WTC11 (cell line): ENCODE results near the gene NRF1. TPM values are rescaled to one million over a fixed set of nuclear protein-coding genes. Genes with fewer than 3 reads are reported as not detected.

Experiments used
- ATAC-seq: fragments of 200-7000 bp; cut with Tn5 transposase; 2 replicates; pipeline ENCODE4 v1.10.0; 2021; ENCODE audit warnings: mild to moderate bottlenecking, moderate library complexity
- CTCF ChIA-PET: fragments of 300-600 bp; sonication (Branson Sonifier 250); formaldehyde crosslinking; loops from one replicate; lab custom pipeline; 2021; ENCODE audit warnings: antibody characterized with exemption; lab: Charles Lee
- POLR2A ChIA-PET: fragments of 350-600 bp; sonication (Branson Sonifier 250); formaldehyde crosslinking; loops from one replicate; lab custom pipeline; 2021; ENCODE audit warnings: antibody characterized with exemption; lab: Charles Lee
- DNase-seq: peaks from one replicate; pipeline ENCODE4 v3.0.0; 2021; ENCODE audit warnings: low spot score
- H3K27ac Mint-ChIP-seq: 2 replicates; pipeline ENCODE4 v1.8.0; 2021; ENCODE audit warnings: mixed read lengths
- H3K27me3 Mint-ChIP-seq: 2 replicates; pipeline ENCODE4 v1.8.0; 2021; ENCODE audit warnings: low read depth, mild to moderate bottlenecking, moderate library complexity, mixed read lengths
- H3K36me3 Mint-ChIP-seq: 2 replicates; pipeline ENCODE4 v1.8.0; 2021; ENCODE audit warnings: mixed read lengths
- H3K4me1 Mint-ChIP-seq: 2 replicates; pipeline ENCODE4 v1.8.0; 2022; ENCODE audit warnings: mixed read lengths
- H3K4me3 Mint-ChIP-seq: 2 replicates; pipeline ENCODE4 v1.8.0; 2021; ENCODE audit warnings: mild to moderate bottlenecking, moderate library complexity, mixed read lengths
- H3K9me3 Mint-ChIP-seq: 2 replicates; pipeline ENCODE4 v1.8.0; 2021; ENCODE audit warnings: mixed read lengths
- ATF6 ChIP-seq: sonication (generic); formaldehyde crosslinking; IDR thresholded peaks from 2 replicates; pipeline ENCODE4 v1.8.1; 2023; ENCODE audit warnings: mild to moderate bottlenecking, missing genetic modification reagents
- E2F1 ChIP-seq: sonication (generic); formaldehyde crosslinking; IDR thresholded peaks from 2 replicates; pipeline ENCODE4 v1.8.0; 2022; ENCODE audit warnings: mild to moderate bottlenecking, missing genetic modification reagents
- E2F5 ChIP-seq: sonication (generic); formaldehyde crosslinking; IDR thresholded peaks from 2 replicates; pipeline ENCODE4 v1.8.1; 2022; ENCODE audit warnings: mild to moderate bottlenecking, moderate library complexity, missing genetic modification reagents
- ELF4 ChIP-seq: sonication (generic); formaldehyde crosslinking; IDR thresholded peaks from 2 replicates; pipeline ENCODE4 v1.8.1; 2022; ENCODE audit warnings: low read depth, mild to moderate bottlenecking, moderate library complexity, missing genetic modification reagents
- FOXK1 ChIP-seq: sonication (generic); formaldehyde crosslinking; IDR thresholded peaks from 2 replicates; pipeline ENCODE4 v1.8.0; 2022; ENCODE audit warnings: mild to moderate bottlenecking, moderate library complexity, missing genetic modification reagents
- FOXP1 ChIP-seq: sonication (generic); formaldehyde crosslinking; IDR thresholded peaks from 2 replicates; pipeline ENCODE4 v1.8.0; 2022; ENCODE audit warnings: missing genetic modification reagents, mild to moderate bottlenecking, moderate library complexity, borderline replicate concordance
- IRF1 ChIP-seq: sonication (generic); formaldehyde crosslinking; IDR thresholded peaks from 2 replicates; pipeline ENCODE4 v1.8.0; 2023; ENCODE audit warnings: missing genetic modification reagents
- IRF2 ChIP-seq: sonication (generic); formaldehyde crosslinking; IDR thresholded peaks from 2 replicates; pipeline ENCODE4 v1.8.0; 2022; ENCODE audit warnings: low read depth, missing genetic modification reagents, borderline replicate concordance
- NFE2L1 ChIP-seq: sonication (generic); formaldehyde crosslinking; IDR thresholded peaks from 2 replicates; pipeline ENCODE4 v1.8.1; 2023; ENCODE audit warnings: missing genetic modification reagents
- RELA ChIP-seq: sonication (generic); formaldehyde crosslinking; IDR thresholded peaks from 2 replicates; pipeline ENCODE4 v1.8.1; 2022; ENCODE audit warnings: missing genetic modification reagents, mild to moderate bottlenecking, borderline replicate concordance
- STAT6 ChIP-seq: sonication (generic); formaldehyde crosslinking; conservative IDR thresholded peaks from 2 replicates; pipeline ENCODE4 v1.8.1; 2023; ENCODE audit warnings: mild to moderate bottlenecking, low read depth, missing genetic modification reagents, moderate library complexity
- USF2 ChIP-seq: sonication (generic); formaldehyde crosslinking; IDR thresholded peaks from 2 replicates; pipeline ENCODE4 v1.8.1; 2023; ENCODE audit warnings: mild to moderate bottlenecking, missing genetic modification reagents, moderate library complexity
- ZNF121 ChIP-seq: sonication (generic); formaldehyde crosslinking; IDR thresholded peaks from 2 replicates; pipeline ENCODE4 v1.8.0; 2023; ENCODE audit warnings: missing genetic modification reagents
- ZNF263 ChIP-seq: sonication (generic); formaldehyde crosslinking; IDR thresholded peaks from 2 replicates; pipeline ENCODE4 v1.8.1; 2022; ENCODE audit warnings: low read depth, mild to moderate bottlenecking, moderate library complexity, missing genetic modification reagents
- ZNF281 ChIP-seq: sonication (generic); formaldehyde crosslinking; IDR thresholded peaks from 2 replicates; pipeline ENCODE4 v1.8.0; 2023; ENCODE audit warnings: mild to moderate bottlenecking, missing genetic modification reagents
- total RNA-seq: library from RNA; stranded (reverse); gene quantifications from 3 replicates; pipeline ENCODE4 v1.2.3, GENCODE V29; 2021
- TF ChIP-seq, protein P1 (sequence below): fragments of 250-450 bp; sonication (Bioruptor Pico); IDR thresholded peaks from 2 replicates; pipeline ENCODE4 v1.9.0; 2021; ENCODE audit warnings: mild to moderate bottlenecking
- TF ChIP-seq, protein P2 (sequence below): sonication (generic); formaldehyde crosslinking; IDR thresholded peaks from 2 replicates; pipeline ENCODE4 v1.8.0; 2023; ENCODE audit warnings: missing genetic modification reagents, mild to moderate bottlenecking, borderline replicate concordance

The NRF1 gene
- total RNA-seq, 1 experiment from 2014 or later: 16.4 TPM

GRCh38 chr7:129764247-129765084 is 152.9 kb downstream of the NRF1 start:
- ChIA-PET POLR2A (no interaction called here), CTCF (no interaction called here)
- Mint-ChIP-seq H3K9me3 (no peaks in the 10 kb centered on the region), H3K27ac (no peak overlapping the region), H3K27me3 (no peaks in the 10 kb centered on the region), H3K4me1 (peaks cover 10% of the 10 kb centered on the region), H3K4me3 (no peak overlapping the region), H3K36me3 (peaks cover 36% of the 10 kb centered on the region)
- DNase-seq (no peak), ATAC-seq (no peak)
- no peak for TF ChIP-seq FOXP1
- no peak for TF ChIP-seq ELF4
- no peak for TF ChIP-seq NFE2L1 (CRISPR knock-in tag)
- no peak for TF ChIP-seq IRF1 (CRISPR knock-in tag)
- TF ChIP-seq IRF2: no peak
- TF ChIP-seq, protein P1, sequence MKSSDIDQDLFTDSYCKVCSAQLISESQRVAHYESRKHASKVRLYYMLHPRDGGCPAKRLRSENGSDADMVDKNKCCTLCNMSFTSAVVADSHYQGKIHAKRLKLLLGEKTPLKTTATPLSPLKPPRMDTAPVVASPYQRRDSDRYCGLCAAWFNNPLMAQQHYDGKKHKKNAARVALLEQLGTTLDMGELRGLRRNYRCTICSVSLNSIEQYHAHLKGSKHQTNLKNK (CRISPR knock-in tag): no peak
- TF ChIP-seq E2F5: no peak
- TF ChIP-seq ATF6 (CRISPR knock-in tag): no peak
- no peak for TF ChIP-seq FOXK1
- no peak for TF ChIP-seq USF2
- no peak for TF ChIP-seq STAT6 (CRISPR knock-in tag)
- TF ChIP-seq ZNF263 (CRISPR knock-in tag): no peak
- TF ChIP-seq RELA (CRISPR knock-in tag): no peak
- no peak for TF ChIP-seq E2F1
- no peak for TF ChIP-seq ZNF121 (CRISPR knock-in tag)
- TF ChIP-seq, protein P2, sequence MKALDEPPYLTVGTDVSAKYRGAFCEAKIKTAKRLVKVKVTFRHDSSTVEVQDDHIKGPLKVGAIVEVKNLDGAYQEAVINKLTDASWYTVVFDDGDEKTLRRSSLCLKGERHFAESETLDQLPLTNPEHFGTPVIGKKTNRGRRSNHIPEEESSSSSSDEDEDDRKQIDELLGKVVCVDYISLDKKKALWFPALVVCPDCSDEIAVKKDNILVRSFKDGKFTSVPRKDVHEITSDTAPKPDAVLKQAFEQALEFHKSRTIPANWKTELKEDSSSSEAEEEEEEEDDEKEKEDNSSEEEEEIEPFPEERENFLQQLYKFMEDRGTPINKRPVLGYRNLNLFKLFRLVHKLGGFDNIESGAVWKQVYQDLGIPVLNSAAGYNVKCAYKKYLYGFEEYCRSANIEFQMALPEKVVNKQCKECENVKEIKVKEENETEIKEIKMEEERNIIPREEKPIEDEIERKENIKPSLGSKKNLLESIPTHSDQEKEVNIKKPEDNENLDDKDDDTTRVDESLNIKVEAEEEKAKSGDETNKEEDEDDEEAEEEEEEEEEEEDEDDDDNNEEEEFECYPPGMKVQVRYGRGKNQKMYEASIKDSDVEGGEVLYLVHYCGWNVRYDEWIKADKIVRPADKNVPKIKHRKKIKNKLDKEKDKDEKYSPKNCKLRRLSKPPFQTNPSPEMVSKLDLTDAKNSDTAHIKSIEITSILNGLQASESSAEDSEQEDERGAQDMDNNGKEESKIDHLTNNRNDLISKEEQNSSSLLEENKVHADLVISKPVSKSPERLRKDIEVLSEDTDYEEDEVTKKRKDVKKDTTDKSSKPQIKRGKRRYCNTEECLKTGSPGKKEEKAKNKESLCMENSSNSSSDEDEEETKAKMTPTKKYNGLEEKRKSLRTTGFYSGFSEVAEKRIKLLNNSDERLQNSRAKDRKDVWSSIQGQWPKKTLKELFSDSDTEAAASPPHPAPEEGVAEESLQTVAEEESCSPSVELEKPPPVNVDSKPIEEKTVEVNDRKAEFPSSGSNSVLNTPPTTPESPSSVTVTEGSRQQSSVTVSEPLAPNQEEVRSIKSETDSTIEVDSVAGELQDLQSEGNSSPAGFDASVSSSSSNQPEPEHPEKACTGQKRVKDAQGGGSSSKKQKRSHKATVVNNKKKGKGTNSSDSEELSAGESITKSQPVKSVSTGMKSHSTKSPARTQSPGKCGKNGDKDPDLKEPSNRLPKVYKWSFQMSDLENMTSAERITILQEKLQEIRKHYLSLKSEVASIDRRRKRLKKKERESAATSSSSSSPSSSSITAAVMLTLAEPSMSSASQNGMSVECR (CRISPR knock-in tag): no peak
- no peak for TF ChIP-seq ZNF281 (CRISPR knock-in tag)
